GM12878 (cell line): Measurements from ENCODE around the gene ARID3A. TPM values are rescaled to one million over a fixed set of nuclear protein-coding genes. Genes with fewer than 3 reads are reported as not detected.

Experiments used
- ATAC-seq: fragments of 200-7000 bp; cut with Tn5 transposase; 3 replicates; pipeline ENCODE4 v1.9.1; 2020; ENCODE audit warnings: mild to moderate bottlenecking, moderate library complexity
- BruUV-seq: library from RNA; stranded (reverse); fragments of 400-500 nt; replicated peaks from 2 replicates; lab custom pipeline; 2021; lab: Mats Ljungman, UMichigan
- CTCF ChIA-PET: fragments of 300-600 bp; sonication (Branson Sonifier 250); formaldehyde crosslinking; extraction: SDS; loops from one replicate; lab custom pipeline; 2021; ENCODE audit warnings: inconsistent platforms; lab: Yijun Ruan, JAX
- POLR2A ChIA-PET: fragments of 350-600 bp; formaldehyde crosslinking; extraction: SDS; loops from one replicate; lab custom pipeline; 2021; ENCODE audit warnings: inconsistent platforms; lab: Charles Lee
- RAD21 ChIA-PET: fragments of 300-600 bp; sonication (Branson Sonifier 250); formaldehyde crosslinking; loops from one replicate; lab custom pipeline; 2023; ENCODE audit warnings: antibody characterized with exemption; ENCODE audit not compliant: unreplicated experiment; lab: Charles Lee
- SMC1A ChIA-PET: fragments of 300-600 bp; sonication (Branson Sonifier 250); formaldehyde crosslinking; loops from one replicate; lab custom pipeline; 2023; ENCODE audit not compliant: unreplicated experiment, uncharacterized antibody; lab: Charles Lee
- DNase-seq: peaks from one replicate; pipeline ENCODE4 v3.0.0-alpha.2; 2011; ENCODE audit warnings: low read depth, low spot score
- FAIRE-seq: peaks from 3 replicates; lab custom pipeline; 2011; peaks lifted over from hg19 to GRCh38; lab: Jason Lieb, UNC
- H2AFZ ChIP-seq: 2 replicates; pipeline ENCODE4 v1.6.0; 2011; ENCODE audit warnings: low read depth, low read length, control low read depth; ENCODE audit not compliant: control insufficient read depth
- H3K27ac ChIP-seq: 2 replicates; pipeline ENCODE4 v1.5.1; 2011; ENCODE audit warnings: control low read depth; ENCODE audit not compliant: control insufficient read depth, insufficient read depth
- H3K27me3 ChIP-seq, 2 experiments: replicated peaks in 1 of 2; 2 replicates each; pipeline versions ENCODE4 v1.6.0 to v1.6.1; 2011; ENCODE audit warnings: low read length in 1 of 2; ENCODE audit not compliant: control insufficient read depth in 2 of 2, insufficient read depth in 2 of 2
- H3K36me3 ChIP-seq, 2 experiments: 2 replicates each; pipeline ENCODE4 v1.5.1; 2011; ENCODE audit warnings: low read length in 1 of 2; ENCODE audit not compliant: control insufficient read depth in 2 of 2, insufficient read depth in 2 of 2
- H3K4me1 ChIP-seq: 2 replicates; pipeline ENCODE4 v1.6.1; 2011; ENCODE audit warnings: mild to moderate bottlenecking, low read length, moderate library complexity, mixed read lengths; ENCODE audit not compliant: control insufficient read depth, insufficient read depth
- H3K4me2 ChIP-seq: 2 replicates; pipeline ENCODE4 v1.6.0; 2011; ENCODE audit warnings: control low read depth; ENCODE audit not compliant: control insufficient read depth, insufficient read depth
- H3K4me3 ChIP-seq: fragments of 200-600 bp; sonication (generic); 2 replicates; pipeline ENCODE4 v1.5.1; 2016
- H3K79me2 ChIP-seq: 2 replicates; pipeline ENCODE4 v1.6.0; 2011; ENCODE audit warnings: low read length; ENCODE audit not compliant: control insufficient read depth, insufficient read depth
- H3K9ac ChIP-seq: 2 replicates; pipeline ENCODE4 v1.8.0; 2011; ENCODE audit warnings: low read length, control low read depth, mixed read lengths; ENCODE audit not compliant: control insufficient read depth, insufficient read depth
- H3K9me3 ChIP-seq: replicated peaks from 3 replicates; pipeline ENCODE4 v1.5.1; 2011; ENCODE audit warnings: mild to moderate bottlenecking, low read length; ENCODE audit not compliant: control insufficient read depth, insufficient read depth
- H4K20me1 ChIP-seq: 2 replicates; pipeline ENCODE4 v1.6.0; 2011; ENCODE audit not compliant: control insufficient read depth, insufficient read depth
- BMI1 ChIP-seq: fragments of 450-650 bp; IDR thresholded peaks from 2 replicates; pipeline ENCODE4 v1.6.1; 2016; ENCODE audit warnings: mild to moderate bottlenecking, moderate library complexity, borderline replicate concordance
- MTA2 ChIP-seq: fragments of 450-650 bp; IDR thresholded peaks from 2 replicates; pipeline ENCODE4 v1.6.1; 2016; ENCODE audit warnings: low read depth, mild to moderate bottlenecking, moderate library complexity
- NFIC ChIP-seq: IDR thresholded peaks from 2 replicates; pipeline ENCODE4 v1.6.1; 2012; ENCODE audit warnings: low read depth, mild to moderate bottlenecking, inconsistent platforms, low read length, moderate library complexity
- NRF1 ChIP-seq: conservative IDR thresholded peaks from 2 replicates; pipeline ENCODE4 v1.6.1; 2011; ENCODE audit warnings: mild to moderate bottlenecking, low read depth, low read length, improper control_type of control experiment
- POLR2A ChIP-seq: IDR thresholded peaks from 2 replicates; pipeline ENCODE4 v1.6.1; 2011; ENCODE audit warnings: low read depth, mild to moderate bottlenecking, low read length
- RAD51 ChIP-seq: fragments of 450-650 bp; IDR thresholded peaks from 2 replicates; pipeline ENCODE4 v1.6.1; 2016; ENCODE audit warnings: moderate library complexity, mild to moderate bottlenecking, inconsistent platforms
- ZNF622 ChIP-seq: fragments of 450-650 bp; IDR thresholded peaks from 2 replicates; pipeline ENCODE4 v1.6.1; 2017; ENCODE audit warnings: mild to moderate bottlenecking, inconsistent platforms
- WGBS: methylation state at CpG from one replicate; pipeline ENCODE4 v1.1.6; 2016; ENCODE audit warnings: low lambda C conversion rate; ENCODE audit not compliant: insufficient replicate concordance, insufficient coverage; ENCODE audit errors: missing lambda C conversion rate; 5-methylcytosine and 5-hydroxymethylcytosine counted together
- in situ Hi-C: fragments of 300-500 bp; cut with MboI; formaldehyde crosslinking; loops from 9 replicates; pipeline ENCODE4 v1.14.3; 2018; ENCODE audit warnings: mixed read lengths
- intact Hi-C: fragments of 100-400 bp; cut with micrococcal nuclease; formaldehyde crosslinking; loops from one replicate; pipeline ENCODE4 v1.14.2; 2022; ENCODE audit not compliant: unreplicated experiment
- polyA plus RNA-seq, 11 experiments: library from polyadenylated mRNA; depleted of rRNA in 4 of 11; unstranded in 6 of 11; stranded (reverse) in 5 of 11; fragments of >200 nt; fragmentation: Nextera tagmentation in 4 of 11; fragmentation: Illumina TruSeq in 1 of 11; extraction: Ambion mirVana in 4 of 11; extraction: Trizol in 1 of 11; gene quantifications; 1 replicate in 1 of 11; 2 replicates in 10 of 11; pipeline versions ENCODE4 v1.2.1 to v1.2.3, GENCODE V29; 2011 to 2016; ENCODE audit warnings: inconsistent platforms in 2 of 11, missing spikeins in 2 of 11, low read depth in 1 of 11
- total RNA-seq, 4 experiments: library from RNA; depleted of rRNA in 3 of 4; stranded (reverse); fragments of >200 nt in 3 of 4; fragmentation: Illumina TruSeq in 1 of 4; extraction: Trizol in 1 of 4; gene quantifications; 2 replicates each; pipeline versions ENCODE4 v1.2.1 to v1.2.3, GENCODE V29; 2013 to 2021
- TF ChIP-seq, protein P1 (sequence below): fragments of 450-650 bp; IDR thresholded peaks from 2 replicates; pipeline ENCODE4 v1.6.1; 2017; ENCODE audit warnings: mild to moderate bottlenecking, low read depth, inconsistent platforms; ENCODE audit not compliant: poor library complexity, severe bottlenecking

Gene ARID3A
- total and polyA plus RNA-seq, 10 of the 15 experiments (the other 5 are each of a cell fraction or from before 2014, with no cell fraction given) = 0.76 to 70.0 (median 16.7) TPM

DNA sequence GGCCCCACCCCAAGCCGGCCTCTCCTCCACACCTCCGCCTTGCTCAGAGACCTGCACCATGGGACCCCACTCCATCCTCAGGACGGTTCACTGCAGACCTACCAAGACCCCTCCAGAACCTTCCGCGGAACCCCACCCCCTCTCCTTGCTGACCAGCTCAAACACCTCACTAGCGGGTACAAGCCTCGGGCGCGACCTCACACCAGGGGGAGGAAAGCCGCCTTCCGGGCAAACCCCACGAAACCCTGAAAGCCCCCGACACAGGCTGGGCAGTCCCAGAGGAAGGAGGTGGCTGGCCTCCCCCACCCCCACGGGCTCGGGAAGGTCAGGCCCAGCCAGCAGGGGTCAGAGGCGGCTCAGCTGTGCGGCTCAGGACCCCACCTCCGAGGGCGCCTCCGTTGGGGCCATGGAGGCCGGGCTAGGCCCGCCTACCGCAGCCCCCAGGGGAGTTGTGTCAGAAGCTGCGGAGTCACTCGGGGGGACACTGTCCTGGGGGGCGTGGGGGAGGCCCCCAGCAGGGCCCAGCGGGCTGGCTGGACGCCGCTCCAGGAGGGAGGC, 84.2 kb downstream of the ARID3A start:
- Histone ChIP-seq H3K4me1 (no peaks in the 10 kb centered on the region), H3K4me3 (no peak overlapping the region)
- 91% methylated on average over 22 of the region's 29 CpGs for WGBS
- no peak for DNase-seq
- TF ChIP-seq POLR2A = peak; percentile 50; the same call in 1 of the 2 replicates
- no peak for TF ChIP-seq MTA2
- no peak for TF ChIP-seq RAD51
- TF ChIP-seq BMI1 = no peak
- no peak for TF ChIP-seq NRF1
- no peak for TF ChIP-seq ZNF622
- TF ChIP-seq, protein P1, sequence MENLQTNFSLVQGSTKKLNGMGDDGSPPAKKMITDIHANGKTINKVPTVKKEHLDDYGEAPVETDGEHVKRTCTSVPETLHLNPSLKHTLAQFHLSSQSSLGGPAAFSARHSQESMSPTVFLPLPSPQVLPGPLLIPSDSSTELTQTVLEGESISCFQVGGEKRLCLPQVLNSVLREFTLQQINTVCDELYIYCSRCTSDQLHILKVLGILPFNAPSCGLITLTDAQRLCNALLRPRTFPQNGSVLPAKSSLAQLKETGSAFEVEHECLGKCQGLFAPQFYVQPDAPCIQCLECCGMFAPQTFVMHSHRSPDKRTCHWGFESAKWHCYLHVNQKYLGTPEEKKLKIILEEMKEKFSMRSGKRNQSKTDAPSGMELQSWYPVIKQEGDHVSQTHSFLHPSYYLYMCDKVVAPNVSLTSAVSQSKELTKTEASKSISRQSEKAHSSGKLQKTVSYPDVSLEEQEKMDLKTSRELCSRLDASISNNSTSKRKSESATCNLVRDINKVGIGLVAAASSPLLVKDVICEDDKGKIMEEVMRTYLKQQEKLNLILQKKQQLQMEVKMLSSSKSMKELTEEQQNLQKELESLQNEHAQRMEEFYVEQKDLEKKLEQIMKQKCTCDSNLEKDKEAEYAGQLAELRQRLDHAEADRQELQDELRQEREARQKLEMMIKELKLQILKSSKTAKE = no peak
- TF ChIP-seq NFIC = no peak
- TF ChIP-seq, all 136 proteins: peak for 1
- CTCF ChIA-PET = no interaction called here
- no peaks in the 10 kb centered on the region for H3K9me3 ChIP-seq
- POLR2A ChIA-PET = no interaction called here
- ATAC-seq (no peak; the same call in 2 of the 3 replicates), FAIRE-seq (no peak)
- H3K9ac ChIP-seq = no peak overlapping the region
- SMC1A ChIA-PET = no interaction called here
- H2AFZ ChIP-seq = no peak overlapping the region
- BruUV-seq = no TSS peak
- H3K79me2 ChIP-seq = peaks cover 7% of the 10 kb centered on the region
- H3K27ac ChIP-seq = no peak overlapping the region
- no peaks in the 10 kb centered on the region for H3K27me3 ChIP-seq
- peaks cover 3 to 38% of the 10 kb centered on the region in 2 experiments; a peak in 3 of 4 replicates for H3K36me3 ChIP-seq
- in situ Hi-C loops = no loop called here
- intact Hi-C loops = no loop called here
- no peak overlapping the region for H3K4me2 ChIP-seq
- RAD21 ChIA-PET = interaction anchor here (0.6 kb wide), 1 partner anchor 91 kb away, joined by 3 read pairs; no protein-coding TSS in a partner anchor
- H4K20me1 ChIP-seq = no peaks in the 10 kb centered on the region
